ENCODE measurements around the gene LRCOL1. TPM values are rescaled to one million over a fixed set of nuclear protein-coding genes. Genes with fewer than 3 reads are reported as not detected.

The LRCOL1 gene
- total and polyA plus RNA-seq, 2 of the 8 experiments (the other 6 are each of a cell fraction or from before 2014, with no cell fraction given), result not detected

DNA sequence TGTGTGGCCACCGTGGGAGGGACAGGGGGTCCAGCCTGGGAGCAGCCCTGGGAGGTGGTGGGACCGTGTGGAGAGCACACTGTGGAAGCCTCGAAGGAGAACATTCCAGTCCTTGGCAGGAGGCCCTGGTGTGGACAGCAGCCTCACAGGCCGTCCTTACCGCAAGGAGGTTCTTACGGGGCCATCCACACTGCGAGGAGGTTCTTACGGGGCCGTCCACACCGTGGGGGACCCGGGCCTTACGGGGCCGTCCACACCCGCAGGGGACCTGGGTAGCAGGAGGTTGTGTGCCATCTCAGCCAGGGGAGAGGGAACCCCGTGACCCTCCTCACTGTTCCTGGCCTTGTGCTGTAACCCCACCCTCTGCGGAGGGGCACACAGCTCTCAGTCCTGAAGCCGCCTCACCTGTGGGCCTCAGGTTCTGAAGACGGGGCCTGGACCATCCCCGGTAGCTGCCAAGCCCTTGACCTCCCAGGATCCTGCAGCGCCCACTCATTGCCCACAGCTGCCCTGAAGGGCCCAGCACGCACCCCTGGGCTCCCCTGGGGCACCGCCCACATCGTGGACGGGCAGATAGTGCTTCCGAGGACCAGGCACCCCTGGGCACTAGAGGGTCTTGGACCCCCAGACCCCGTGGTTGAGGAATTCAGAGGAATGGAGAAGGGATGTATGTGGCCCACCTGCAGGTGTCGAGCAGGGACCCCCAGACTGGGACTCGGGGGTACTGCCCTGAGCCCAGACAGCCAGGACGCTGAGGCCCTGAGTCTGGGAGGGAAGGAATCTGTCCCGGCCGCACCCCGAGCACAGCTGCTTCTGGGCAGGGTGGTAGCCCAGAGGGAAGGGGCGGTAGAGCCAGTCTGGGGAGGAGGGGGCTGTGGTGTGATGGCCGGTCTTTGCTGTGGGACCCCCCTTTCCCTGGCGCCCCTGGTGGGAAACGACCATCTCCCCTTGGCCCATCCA, 37.3 kb downstream of the LRCOL1 start:
- no peak overlapping the region for H3K23ac ChIP-seq (ENCODE audit: insufficient read length)
- no peak overlapping the region for H2BK20ac ChIP-seq (ENCODE audit: low read length)
- no peak overlapping the region for H2BK15ac ChIP-seq (ENCODE audit: low read length)
- WGBS, 2 experiments (ENCODE audit: extremely low coverage in 1 of 2, insufficient coverage in 1 of 2, insufficient read length in 1 of 2, insufficient replicate concordance in 2 of 2, low coverage in 1 of 2, low lambda C conversion rate in 2 of 2, missing lambda C conversion rate in 1 of 2), result 92% methylated on average over 35 of the region's 36 CpGs; no CpG with 5 or more reads in 1 of the 2 experiments
- no peak overlapping the region for H3K56ac ChIP-seq (replicated peaks; ENCODE audit: insufficient read length, low read depth, low read length)
- CTCF ChIA-PET (ENCODE audit: partially characterized antibody), result interaction anchor here (0.9 to 1.8 kb wide), 3 partner anchors 12 to 159 kb away, joined by 3 to 5 read pairs (median 3); no protein-coding TSS in a partner anchor
- peaks cover 2 to 73% (median 22%) of the 10 kb centered on the region in 4 experiments; a peak in 6 of 8 replicates for H3K36me3 ChIP-seq (ENCODE audit: control insufficient read depth in 2 of 4, insufficient read depth in 4 of 4, low read length in 3 of 4)
- H3K79me2 ChIP-seq (ENCODE audit: control insufficient read depth in 1 of 2, insufficient read depth in 2 of 2, low read length in 2 of 2), result no peaks in the 10 kb centered on the region; a peak in 1 of 4 replicates
- no peaks in the 10 kb centered on the region for H3K23me2 ChIP-seq (ENCODE audit: low read depth, low read length)
- no peak overlapping the region for H3K9ac ChIP-seq (replicated peaks in 1 of 4; ENCODE audit: extremely low read depth in 1 of 4, low read depth in 3 of 4, low read length in 3 of 4)
- H3K14ac ChIP-seq (ENCODE audit: insufficient read length), result no peak overlapping the region
- POLR2A ChIA-PET (ENCODE audit: partially characterized antibody), result interaction anchor here (1.1 to 1.7 kb wide), 3 partner anchors 9 to 13 kb away, joined by 3 to 5 read pairs (median 4); no protein-coding TSS in a partner anchor
- H4K91ac ChIP-seq (replicated peaks; ENCODE audit: insufficient read length, low read length), result no peak overlapping the region
- H4K8ac ChIP-seq (ENCODE audit: extremely low read depth, insufficient read depth, low read length), result no peak overlapping the region
- no peak overlapping the region for H2BK12ac ChIP-seq (ENCODE audit: low read depth, low read length)
- no peak overlapping the region for H3K4me2 ChIP-seq (ENCODE audit: insufficient read depth in 1 of 2, low read depth in 2 of 2, low read length in 2 of 2)
- H4K20me1 ChIP-seq (replicated peaks in 1 of 2; ENCODE audit: control insufficient read depth in 1 of 2, insufficient read depth in 2 of 2, low read length in 2 of 2), result peaks cover 14 to 34% of the 10 kb centered on the region in 2 experiments
- FAIRE-seq, result no peak
- no peak overlapping the region for H3K27ac ChIP-seq (ENCODE audit: low read depth, low read length)
- no peaks in the 10 kb centered on the region; a peak in 2 of 7 replicates for H3K27me3 ChIP-seq (replicated peaks in 1 of 4; ENCODE audit: control insufficient read depth in 3 of 4, extremely low read depth in 1 of 4, insufficient read depth in 3 of 4, low read length in 3 of 4)
- H3K4me1 ChIP-seq (replicated peaks in 1 of 4; ENCODE audit: control insufficient read depth in 3 of 4, insufficient read depth in 4 of 4, low read length in 3 of 4), result no peaks in the 10 kb centered on the region
- H2AK5ac ChIP-seq (ENCODE audit: low read depth, low read length), result no peak overlapping the region
- no peaks in the 10 kb centered on the region for H3K9me3 ChIP-seq (ENCODE audit: insufficient read depth in 2 of 2, low read depth in 1 of 2, low read length in 1 of 2)
- DNase-seq (ENCODE audit: low read depth in 1 of 2, low spot score in 2 of 2), result no peak
- no peak overlapping the region for H3K4me3 ChIP-seq (ENCODE audit: extremely low read depth in 1 of 4, insufficient read depth in 2 of 4, low read depth in 3 of 4, low read length in 4 of 4)
- H2AFZ ChIP-seq (ENCODE audit: low read length), result no peak overlapping the region
- H3K79me1 ChIP-seq (ENCODE audit: low read depth, low read length), result peaks cover 4% of the 10 kb centered on the region; the same call in 1 of the 2 replicates
- H4K5ac ChIP-seq (ENCODE audit: insufficient read length, low read depth, low read length), result no peak overlapping the region
- H2BK5ac ChIP-seq (ENCODE audit: low read depth, low read length), result no peak overlapping the region
- H3K18ac ChIP-seq (ENCODE audit: extremely low read depth, low read length), result no peak overlapping the region
- no peak overlapping the region for H2BK120ac ChIP-seq (replicated peaks; ENCODE audit: low read depth, low read length)
- no peak overlapping the region for H3K4ac ChIP-seq (replicated peaks; ENCODE audit: insufficient read length, low read depth, low read length)
- no peak for TF ChIP-seq KDM4A (IDR thresholded peaks at IDR 0.05; ENCODE audit: low read depth, low read length, severe bottlenecking)
- no peak for TF ChIP-seq KDM1A (IDR thresholded peaks at IDR 0.05; ENCODE audit: borderline replicate concordance, low read length)
- no peak for TF ChIP-seq ZNF274 (IDR thresholded peaks at IDR 0.05; ENCODE audit: borderline replicate concordance, extremely low read depth, low read length)
- TF ChIP-seq PHF8 (conservative IDR thresholded peaks at IDR 0.05; ENCODE audit: low read depth, low read length), result no peak
- no peak for TF ChIP-seq SP4 (IDR thresholded peaks at IDR 0.05; ENCODE audit: low read length)
- no peak for TF ChIP-seq RXRA (IDR thresholded peaks at IDR 0.05; ENCODE audit: insufficient read depth, low read depth, low read length)
- TF ChIP-seq CEBPB (IDR thresholded peaks at IDR 0.05; ENCODE audit: low read depth, low read length), result no peak
- no peak for TF ChIP-seq JUND (IDR thresholded peaks at IDR 0.05; ENCODE audit: low read length)
- no peak for TF ChIP-seq YY1 (IDR thresholded peaks at IDR 0.05; ENCODE audit: low read depth, low read length)
- TF ChIP-seq, protein P1, sequence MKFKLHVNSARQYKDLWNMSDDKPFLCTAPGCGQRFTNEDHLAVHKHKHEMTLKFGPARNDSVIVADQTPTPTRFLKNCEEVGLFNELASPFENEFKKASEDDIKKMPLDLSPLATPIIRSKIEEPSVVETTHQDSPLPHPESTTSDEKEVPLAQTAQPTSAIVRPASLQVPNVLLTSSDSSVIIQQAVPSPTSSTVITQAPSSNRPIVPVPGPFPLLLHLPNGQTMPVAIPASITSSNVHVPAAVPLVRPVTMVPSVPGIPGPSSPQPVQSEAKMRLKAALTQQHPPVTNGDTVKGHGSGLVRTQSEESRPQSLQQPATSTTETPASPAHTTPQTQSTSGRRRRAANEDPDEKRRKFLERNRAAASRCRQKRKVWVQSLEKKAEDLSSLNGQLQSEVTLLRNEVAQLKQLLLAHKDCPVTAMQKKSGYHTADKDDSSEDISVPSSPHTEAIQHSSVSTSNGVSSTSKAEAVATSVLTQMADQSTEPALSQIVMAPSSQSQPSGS (IDR thresholded peaks at IDR 0.05; ENCODE audit: low read length), result no peak

All from H1 (cell line).